Muscle of arm (tissue), 12 donors: ENCODE measurements around the gene PNKD. TPM values are rescaled to one million over a fixed set of nuclear protein-coding genes. Genes with fewer than 3 reads are reported as not detected.
"Not testable (repeated sequence)": the region's sequence is repeated elsewhere in the genome, so short reads cannot be mapped to it uniquely, and the experiment has no call there.

Source experiments
- DNase-seq: peaks from one replicate; pipeline ENCODE4 v3.0.0-alpha.2; 2013
- polyA plus RNA-seq, 12 donors: library from polyadenylated mRNA; unstranded; fragments of 120-200 nt; gene quantifications; one replicate each; pipeline ENCODE4 v1.2.1, GENCODE V29; 2013; ENCODE audit not compliant: insufficient read length in 12 of 12

Gene PNKD
- polyA plus RNA-seq, 12 donors = 38.8 to 123 (median 42.4) TPM; not detected in 1

DNA sequence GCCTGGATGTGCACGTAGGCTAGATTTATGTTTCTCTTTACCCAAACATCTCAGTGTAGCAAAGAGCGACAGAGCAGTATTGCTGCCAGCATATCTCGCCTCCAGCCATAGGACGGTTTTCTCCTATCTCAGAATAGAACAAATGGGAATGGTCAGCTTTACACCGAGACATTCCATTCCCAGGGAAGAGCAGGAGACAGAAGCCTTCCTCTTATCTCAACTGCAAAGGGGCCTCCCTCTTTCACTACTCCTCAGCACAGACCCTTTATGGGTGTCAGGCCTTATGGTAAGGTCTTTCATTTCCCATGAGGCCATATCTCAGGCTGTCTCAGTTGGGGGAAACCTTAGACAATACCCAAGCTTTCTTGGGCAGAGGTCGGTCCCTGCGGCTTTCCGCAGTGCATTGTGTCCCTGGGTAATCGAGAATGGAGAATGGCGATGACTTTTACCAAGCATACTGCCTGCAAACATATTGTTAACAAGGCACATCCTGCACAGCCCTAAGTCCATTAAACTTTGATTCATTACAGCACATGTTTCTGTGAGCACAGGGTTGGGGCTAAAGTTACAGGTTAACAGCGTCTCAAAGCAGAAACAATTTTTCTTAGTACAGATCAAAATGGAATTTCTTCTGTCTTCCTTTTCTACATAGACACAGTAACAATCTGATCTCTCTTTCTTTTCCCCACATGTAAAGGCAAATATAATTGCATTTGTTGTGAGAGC, 41.4 kb downstream of the PNKD start:
- not testable (repeated sequence) for DNase-seq

DNA sequence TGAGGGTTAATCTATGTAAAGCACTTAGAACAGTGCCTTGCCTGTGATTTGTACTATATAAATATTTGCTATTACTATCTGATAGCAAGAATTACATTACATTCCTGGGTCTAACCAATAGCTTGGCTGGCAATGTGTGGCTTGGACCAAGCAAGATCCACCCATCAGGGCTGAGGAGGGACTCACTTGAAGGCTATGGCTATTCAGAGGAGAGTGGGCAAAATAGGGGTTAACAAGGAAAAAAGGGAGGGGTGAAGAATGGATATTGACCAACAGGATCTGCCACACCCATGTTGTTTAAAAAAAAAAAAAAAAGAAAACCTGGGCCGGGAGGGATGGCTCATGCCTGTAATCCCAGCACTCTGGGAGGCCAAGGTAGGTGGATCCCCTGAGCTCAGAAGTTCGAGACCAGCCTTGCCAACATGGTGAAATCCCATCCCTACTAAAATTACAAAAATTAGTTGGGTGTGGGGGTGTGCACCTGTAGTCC, 42.0 kb downstream of the PNKD start:
- DNase-seq = no peak

DNA sequence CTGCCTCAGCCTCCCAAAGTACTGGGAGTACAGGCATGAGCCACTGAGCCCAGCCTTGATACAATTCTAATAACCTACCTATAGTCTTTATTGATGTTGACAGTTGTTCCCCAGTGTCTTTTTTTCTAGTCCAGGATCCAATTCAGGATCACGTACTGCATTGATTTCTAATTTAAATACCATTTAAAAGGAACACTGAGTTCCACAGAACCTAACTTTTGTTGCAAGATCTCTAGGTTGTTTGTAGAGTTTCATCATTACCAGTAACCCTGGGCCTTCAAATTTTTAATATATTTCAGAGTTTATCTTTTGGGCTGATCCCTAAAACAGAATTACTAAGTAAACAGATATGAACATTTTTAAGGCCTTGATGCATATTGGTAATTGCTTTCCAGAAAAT, 43.0 kb downstream of the PNKD start:
- no peak for DNase-seq

DNA sequence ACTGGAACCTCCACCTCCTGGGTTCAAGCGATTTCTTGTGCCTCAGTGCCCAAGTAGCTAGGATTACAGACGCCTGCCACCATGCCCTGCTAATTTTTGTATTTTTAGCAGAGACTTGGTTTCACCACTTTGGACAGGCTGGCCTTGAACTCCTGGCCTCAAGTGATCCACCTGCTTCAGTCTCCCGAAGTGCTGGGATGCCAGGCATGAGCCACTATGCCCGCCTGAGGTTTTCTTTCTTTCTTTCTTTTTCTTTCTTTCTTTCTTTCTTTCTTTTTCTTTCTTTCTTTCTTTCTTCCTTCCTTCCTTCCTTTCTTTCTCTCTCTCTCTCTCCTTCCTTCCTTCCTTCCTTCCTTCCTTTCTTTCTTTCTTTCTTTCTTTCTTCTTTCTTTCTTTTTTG, 44.4 kb downstream of the PNKD start:
- DNase-seq = not testable (repeated sequence)

DNA sequence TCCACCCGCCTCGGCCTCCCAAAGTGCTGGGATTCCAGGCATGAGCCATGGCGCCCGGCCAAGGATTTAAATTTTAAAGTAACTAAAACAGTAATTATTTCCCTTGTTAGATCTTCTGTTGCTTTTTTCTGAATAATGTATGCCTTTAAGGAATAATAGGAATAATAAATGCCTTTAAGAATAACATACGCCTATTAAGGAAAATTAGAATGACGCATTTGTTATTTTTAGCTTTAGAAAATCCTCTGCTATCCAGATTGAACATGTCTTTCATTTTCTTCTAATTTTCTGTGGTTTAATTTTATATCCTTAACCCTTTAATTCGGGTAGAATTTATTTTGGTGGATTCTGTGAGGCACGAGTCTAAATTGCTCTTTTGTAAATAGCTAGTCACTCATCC, 45.1 kb downstream of the PNKD start:
- no peak for DNase-seq

DNA sequence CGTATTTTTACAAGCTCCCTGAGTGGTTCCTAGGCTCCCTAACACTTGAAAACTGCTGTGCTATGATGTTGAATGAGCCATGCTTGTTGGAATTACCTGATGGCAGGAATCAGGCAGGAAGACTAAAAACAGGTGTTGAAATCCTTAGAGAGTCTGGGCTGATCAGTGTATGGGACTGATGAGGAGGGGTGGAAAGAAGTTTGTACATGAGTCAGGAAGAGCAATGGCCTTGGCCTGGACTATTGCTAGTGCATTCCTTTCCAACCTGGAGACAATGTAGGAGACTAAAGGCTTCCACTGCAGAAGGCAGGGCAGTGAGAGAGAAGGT, 46.9 kb downstream of the PNKD start:
- DNase-seq = no peak

DNA sequence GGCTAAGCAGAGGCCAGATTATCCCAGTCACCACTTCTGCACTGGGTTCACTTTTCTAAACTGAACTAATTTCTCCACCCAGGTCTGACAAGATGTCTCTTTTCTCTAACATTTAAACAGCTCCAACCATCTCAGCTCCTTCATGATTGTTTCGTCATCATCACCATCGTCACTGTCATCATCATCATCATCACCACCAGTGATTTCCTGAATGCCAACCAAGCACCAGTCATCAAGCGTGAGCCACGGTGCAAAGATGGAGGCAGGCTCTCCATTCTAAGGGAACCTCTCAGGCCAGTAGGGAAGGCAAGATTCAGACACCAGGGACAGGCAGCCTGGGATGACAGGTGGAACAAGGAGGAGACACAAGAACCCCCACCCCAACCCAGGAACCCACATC, 47.5 kb downstream of the PNKD start:
- DNase-seq = no peak

DNA sequence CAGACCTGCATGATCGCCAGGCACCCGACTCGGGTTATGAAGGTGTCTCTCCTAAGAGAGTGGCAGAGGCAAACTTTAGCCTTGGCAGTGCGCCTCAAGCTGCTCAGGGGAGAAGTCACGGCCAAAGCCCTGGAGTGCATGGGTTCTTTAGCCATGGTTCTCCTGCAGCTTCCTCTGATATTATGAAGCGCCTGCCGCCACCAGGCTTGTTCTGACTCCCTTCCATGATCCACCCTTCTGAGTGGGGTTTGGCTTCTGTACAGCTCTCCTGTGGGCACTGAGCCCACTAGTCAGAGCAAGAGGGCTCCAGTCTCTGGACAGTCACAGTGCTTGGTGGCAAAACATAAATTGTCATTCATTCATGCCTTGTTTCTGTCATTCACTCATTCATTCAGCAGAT, 47.9 kb downstream of the PNKD start:
- no peak for DNase-seq

DNA sequence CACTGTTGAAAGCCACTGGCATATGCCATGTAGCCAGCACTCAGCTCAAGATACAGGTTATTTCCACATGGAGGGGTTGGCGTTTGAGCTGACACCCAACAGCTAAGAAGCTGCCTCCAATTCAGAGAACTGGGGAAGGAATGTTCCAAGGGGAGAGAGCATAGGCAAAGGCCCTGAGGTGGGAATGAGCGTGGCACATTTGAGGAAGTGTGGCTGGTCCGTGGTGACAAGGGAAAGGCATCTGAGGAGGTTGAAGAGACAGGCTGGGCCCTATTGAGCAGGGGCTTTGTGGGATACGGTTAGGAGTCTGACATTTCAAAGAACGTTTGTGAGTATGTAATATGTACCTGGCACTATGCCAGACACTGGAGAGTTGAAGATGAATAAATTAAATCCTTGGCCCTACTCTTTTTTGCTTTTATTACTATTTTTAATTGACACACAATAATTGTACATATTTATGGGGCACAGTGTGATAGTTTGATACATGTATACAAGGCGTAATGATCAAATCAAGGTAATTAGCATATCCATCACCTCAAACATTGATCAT, 49.6 kb downstream of the PNKD start:
- no peak for DNase-seq

DNA sequence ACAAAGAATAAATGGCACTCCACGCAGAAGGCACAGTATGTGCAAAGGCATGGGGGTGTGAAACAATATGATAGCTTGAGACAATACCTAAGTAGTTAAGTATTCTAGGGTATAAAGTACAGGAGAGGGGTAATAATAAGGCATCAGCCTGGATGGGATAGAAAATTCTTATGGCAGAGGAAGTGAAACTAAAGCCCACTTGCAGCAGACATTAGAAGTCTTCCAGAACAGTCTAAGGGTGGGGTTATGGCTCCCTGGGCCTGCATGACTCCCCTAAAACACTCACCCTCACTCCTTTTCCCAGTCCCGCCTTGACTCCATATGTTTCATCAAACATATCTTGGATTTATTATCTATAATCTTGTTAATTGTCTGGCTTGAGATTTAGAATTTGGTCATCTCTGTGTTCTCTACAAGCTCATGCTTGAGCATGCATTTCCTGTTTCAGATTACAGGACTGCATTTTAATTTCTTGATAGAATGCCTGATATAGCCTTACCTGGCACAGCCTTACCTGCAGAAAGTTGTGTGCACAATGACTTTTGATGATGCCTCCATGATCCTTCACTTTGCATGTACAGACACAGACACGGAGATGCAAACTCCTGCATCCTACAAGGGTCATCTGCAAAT, 50.5 kb downstream of the PNKD start:
- DNase-seq = no peak

DNA sequence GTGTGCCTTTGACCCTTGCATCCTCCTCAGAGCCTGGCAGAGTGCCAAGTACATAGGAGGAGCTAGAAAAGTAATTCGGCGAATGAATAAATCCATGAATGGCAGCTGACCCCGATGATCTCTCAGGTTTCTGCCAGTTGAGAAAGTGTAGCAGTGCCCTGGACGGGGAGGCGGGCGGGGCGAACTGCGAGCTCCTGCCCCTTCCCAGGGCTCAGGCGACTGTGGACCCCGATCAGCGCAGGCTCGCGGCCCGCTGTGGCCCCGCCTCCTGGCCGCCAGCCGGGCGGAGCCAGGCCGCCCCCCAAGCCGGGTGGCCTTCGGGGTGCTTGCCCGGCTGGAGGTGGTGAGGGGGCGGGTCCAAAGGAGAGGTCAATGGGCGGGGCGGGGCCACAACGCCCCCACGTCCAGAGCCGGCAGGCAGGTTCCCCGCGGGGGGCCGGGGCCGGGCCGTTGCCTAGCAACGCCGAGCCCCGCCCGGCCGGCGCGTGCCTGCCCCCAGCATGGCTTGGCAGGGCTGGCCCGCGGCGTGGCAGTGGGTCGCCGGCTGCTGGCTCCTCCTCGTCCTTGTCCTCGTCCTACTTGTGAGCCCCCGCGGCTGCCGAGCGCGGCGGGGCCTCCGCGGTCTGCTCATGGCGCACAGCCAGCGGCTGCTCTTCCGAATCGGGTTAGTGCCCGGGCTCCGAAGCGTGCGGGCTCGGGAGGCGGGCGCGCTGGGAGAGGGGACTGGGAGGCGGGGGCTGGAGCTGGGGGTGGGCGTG, 52.6 kb downstream of the PNKD start:
- peak; percentile 69 for DNase-seq

DNA sequence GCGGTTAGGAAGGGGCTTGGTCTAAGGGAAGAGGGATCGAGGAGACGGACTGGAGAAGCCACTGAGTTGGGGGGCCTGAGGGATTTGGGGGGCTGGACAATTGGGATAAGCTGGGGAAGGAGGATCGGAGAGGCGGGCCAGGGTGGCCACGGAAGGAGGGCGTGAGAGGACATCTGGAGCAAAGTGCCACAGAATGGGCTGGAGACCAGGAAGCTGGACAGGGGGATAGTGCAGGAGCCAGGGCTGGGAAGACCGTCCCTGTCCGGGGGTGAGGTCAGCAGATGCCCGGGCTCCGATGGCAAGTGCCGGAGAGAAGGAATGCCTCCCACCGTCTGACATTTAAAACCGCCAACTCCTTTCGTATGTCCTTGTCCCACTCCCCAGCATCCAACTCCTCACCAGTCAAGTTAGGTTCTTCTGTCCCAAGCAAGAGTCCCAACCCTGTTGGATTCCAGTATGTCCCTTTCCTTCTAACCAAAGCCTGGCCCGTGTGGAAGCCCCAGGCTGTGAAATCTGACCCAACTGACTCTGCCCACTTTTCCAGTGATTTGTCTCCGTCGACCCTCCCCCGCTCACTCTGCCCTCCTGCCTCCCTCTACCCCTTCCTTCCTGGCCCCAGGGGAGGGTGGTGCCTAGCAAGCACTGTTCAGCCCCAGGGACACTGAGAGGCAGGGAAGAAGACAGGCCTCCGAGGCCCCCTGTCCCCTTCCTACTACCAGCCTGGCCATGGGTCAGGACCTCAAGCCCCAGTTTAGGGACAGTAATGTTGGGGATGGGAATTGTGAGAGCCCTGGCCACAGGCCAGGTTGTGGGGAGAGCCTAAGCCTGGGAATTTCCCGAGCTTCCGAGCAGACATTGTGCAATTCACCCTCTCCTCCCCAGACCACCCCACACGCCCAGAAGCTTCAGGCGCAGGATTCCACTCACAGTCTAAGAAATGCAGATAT, 53.5 kb downstream of the PNKD start:
- DNase-seq = peak; percentile 35

DNA sequence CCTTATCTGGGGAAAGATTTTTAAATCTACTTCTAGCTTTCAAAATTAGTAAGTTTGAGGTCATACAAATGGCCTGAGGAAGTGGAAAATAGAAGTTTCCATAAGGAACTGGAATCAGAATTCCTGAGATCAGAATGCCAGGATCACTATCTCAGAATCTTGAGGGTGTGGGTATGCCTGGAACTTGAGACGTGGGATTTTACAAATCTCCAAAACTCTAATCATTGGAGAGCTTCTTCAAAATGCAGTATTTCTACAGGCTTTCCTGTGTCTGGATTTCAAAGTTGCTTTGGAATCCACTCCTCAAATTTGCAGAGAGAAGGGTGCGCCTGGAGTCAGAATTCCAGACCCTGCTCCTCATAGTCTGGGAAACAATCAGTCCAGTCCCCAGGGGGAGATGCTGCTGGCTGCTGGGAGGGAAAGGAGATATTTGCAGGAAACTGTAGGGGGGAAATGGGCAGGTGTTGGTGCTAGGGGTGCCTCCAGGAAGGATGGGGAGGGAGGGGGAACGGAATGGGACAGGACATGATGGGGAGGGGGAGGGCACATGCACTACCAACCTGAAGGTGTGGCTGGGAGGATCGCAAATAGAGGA, 55.3 kb downstream of the PNKD start:
- no peak for DNase-seq

DNA sequence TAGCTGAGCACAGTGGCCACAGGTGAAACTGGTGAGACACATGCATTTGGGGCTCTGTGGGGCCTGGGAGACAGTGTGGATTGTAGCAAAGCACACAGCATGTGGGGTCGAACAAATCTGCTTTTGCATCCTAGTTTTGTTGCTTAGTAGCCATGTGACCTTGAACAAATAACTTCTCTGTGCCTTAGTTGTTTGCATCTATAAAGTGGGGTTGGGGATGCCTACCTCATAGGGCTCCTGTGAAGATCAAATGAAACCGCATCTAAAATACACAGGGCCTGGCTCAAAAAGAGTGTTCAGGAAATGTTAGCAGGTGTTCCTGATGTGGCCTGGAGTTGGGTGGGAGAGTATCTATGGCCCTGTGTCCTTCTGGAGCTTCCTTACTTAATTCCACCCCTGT, 56.0 kb downstream of the PNKD start:
- DNase-seq = no peak

DNA sequence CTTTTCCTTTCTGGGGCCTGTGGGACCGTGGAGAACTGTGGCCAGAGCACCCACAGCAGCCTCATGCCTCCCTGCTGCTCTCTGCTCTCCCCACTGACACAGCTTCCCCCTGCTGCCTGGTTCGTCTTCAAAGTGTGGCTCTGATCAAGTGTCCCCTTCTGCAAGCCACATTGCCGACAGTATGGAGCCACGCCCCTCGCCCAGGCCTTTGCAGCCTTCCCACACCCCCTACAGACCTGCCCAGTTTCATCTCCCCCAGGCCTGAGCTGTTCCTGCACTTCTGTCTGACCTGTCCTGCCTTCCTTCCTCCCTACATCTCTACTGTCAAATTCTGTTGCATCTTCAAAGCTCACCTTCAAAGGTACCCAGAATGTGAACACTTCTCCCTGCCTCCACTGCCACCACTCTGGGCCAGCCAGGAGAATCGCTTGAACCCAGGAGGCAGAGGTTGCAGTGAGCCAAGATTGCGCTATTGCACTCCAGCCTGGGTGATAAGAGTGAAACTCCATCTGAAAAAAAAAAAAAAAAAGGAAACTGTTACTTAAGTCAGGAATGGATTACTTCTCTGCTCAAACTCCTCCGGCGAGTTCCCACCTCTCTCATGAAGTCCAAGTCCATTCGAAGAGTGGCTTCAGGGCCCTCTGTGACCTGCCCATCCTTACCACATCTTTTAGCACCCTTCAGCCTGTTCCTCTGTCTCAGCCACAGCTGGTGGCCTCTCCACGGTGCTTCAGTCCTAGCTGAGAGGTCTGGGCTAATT, 57.3 kb downstream of the PNKD start:
- DNase-seq = no peak

DNA sequence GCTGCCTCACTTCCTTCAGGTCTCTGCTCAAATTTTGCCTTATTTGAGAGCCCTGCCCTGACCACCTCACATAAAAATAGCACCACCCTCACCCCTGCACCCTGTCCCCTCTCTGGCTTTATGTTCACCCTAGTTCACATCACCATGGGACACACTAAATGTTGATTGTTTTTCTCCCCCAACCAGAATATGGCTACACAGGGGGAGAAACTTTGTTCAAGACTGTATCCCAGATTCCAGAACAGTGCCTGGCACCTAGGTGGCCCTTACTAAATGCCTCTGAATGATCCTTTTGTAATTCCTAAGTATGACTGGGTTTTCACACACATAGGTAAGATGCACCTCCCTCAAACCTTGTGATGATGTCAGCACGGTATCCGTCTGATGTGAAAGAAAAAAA, 58.0 kb downstream of the PNKD start:
- no peak for DNase-seq

DNA sequence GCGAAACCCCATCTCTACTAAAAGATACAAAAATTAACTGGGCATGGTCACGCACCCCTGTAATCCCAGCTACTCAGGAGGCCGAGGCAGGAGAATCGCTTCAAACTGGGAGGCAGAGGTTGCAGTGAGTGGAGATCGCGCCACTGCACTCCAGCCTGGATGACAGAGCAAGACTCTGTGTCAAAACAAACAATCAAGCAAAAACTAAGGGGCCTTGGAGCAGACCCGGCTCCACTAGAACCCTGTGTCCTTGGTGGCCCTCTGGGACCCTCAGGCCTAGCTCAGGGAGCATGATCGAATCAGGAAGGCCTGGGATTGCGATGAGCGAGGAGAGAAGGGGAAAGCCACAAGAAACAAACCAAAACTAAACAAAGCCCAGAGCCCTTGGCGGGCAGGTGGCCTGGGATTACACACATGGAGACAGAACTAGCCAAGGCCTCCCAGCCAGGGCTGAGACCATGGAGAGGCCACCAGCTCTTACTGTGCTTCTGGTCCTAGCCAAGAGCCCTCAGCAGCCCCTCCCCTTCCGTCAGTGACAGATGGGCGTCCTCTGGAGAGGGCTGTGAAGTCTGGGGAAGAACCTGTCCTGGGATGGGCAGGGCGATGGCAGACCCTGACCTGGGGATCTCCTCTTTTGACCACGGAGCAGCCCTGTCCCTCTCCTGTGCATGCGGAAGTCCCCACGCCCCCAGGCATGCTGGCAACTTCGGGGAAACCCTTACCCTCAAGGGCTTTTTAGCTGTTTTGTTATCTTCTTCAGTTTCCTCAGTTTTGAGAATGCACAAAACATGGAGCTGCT, 58.9 kb downstream of the PNKD start:
- no peak for DNase-seq

DNA sequence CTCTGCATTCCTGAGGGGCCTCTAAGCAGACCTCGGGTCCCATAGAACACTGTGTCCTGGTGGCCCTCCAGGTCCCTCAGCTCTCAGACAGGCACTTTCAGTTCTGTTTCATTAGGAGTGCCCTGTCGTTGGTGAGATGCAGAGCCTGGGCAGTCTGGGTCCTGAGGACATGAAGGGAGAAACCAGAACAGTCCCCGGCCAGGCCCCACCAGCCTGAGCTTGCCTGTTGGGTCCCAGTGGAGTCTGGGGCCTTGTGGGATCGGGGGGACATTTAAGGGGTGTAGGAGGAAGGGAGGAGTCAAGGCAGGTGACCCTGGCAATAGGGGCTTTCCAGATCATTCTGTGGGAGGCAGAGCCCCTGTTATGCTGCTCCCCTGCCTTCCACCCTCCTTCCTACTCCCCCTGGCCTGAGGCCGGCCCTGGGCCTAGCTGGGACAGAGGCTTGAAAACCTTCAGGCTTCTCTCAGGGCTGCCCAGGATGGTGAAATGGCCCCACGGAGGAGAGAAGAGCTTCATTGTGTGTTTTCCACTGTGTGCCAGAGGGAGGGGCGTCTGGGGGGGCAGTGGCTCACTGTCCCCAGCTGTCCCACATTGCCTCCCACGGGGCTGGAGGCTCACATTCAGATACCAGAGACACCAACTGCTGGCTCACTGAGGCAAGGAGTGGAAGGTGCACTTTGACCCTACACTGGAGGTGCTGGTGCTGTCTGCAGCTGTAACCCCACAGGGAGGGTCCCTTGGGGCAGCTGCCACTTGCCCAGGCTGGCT, 59.7 kb downstream of the PNKD start:
- no peak for DNase-seq

DNA sequence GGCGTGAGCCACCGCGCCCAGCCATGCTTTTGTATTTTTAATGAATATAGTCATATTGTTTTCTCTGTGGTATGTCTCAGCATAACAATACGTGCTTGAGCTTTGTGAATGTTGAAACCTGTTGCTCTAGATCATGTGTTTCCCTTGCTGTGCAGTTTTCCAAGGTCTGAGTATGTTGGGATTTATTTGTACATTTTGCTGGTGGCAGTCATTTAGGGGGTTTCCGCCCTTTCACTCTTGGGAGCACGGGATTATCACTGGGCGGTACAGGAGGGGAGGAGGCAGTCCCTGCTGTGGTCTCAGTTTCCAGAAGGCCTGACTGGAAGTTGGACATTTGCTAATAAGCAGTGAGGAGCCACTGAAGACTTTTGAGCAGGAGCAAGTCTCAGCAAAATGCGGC, 61.4 kb downstream of the PNKD start:
- no peak for DNase-seq
